Adrenal gland (tissue), 12 donors: ENCODE data around the gene CDH11. TPM values are rescaled to one million over a fixed set of nuclear protein-coding genes. Genes with fewer than 3 reads are reported as not detected.
A peak's percentile ranks its signal among the peaks of the same experiment; 100 is the strongest.

Experiments used
- DNase-seq, 7 donors: peaks; one replicate each; pipeline ENCODE4 v3.0.0-alpha.2; 2019 to 2020
- H3K27ac ChIP-seq, 5 donors: fragments of 200-600 bp; sonication (generic) in 4 of 5; 1 replicate in 3 of 5; 2 replicates in 2 of 5; pipeline versions ENCODE4 v1.5.1 to v1.8.0; 2016 to 2020; ENCODE audit warnings: mild to moderate bottlenecking in 1 of 5
- H3K27me3 ChIP-seq: fragments of 200-600 bp; 2 replicates; pipeline ENCODE4 v1.8.0; 2021
- H3K36me3 ChIP-seq, 2 donors: fragments of 200-600 bp; replicated peaks in 1 of 2; 1 replicate in 1 of 2; 2 replicates in 1 of 2; pipeline versions ENCODE4 v1.5.1 to v1.8.0; 2018 to 2022
- H3K4me1 ChIP-seq, 2 donors: fragments of 200-600 bp; replicated peaks in 1 of 2; 1 replicate in 1 of 2; 2 replicates in 1 of 2; pipeline versions ENCODE4 v1.5.1 to v1.8.0; 2018 to 2021
- H3K4me3 ChIP-seq, 4 donors: fragments of 200-600 bp; sonication (generic) in 3 of 4; one replicate each; pipeline ENCODE4 v1.5.1; 2016 to 2018
- H3K9me3 ChIP-seq, 3 donors: fragments of 200-600 bp; sonication (generic) in 1 of 3; replicated peaks in 1 of 3; 1 replicate in 2 of 3; 2 replicates in 1 of 3; pipeline versions ENCODE4 v1.5.1 to v1.8.0; 2016 to 2021
- POLR2A ChIP-seq, 2 donors: fragments of 450-650 bp; IDR thresholded peaks; one replicate each; pipeline ENCODE4 v1.6.1; 2017; ENCODE audit warnings: antibody characterized with exemption in 2 of 2, mild to moderate bottlenecking in 2 of 2, moderate library complexity in 1 of 2
- WGBS, 4 donors: extraction: QIAGEN DNeasy Blood & Tissue Kit in 2 of 4; methylation state at CpG; one replicate each; pipeline versions ENCODE4 v1.1.5 to v1.1.7; 2013 to 2017; 5-methylcytosine and 5-hydroxymethylcytosine counted together
- intact Hi-C, 2 donors: fragments of 100-400 bp; cut with DNase I; formaldehyde crosslinking; loops; one replicate each; pipeline versions ENCODE4 v1.14.1 to v1.15.0; 2022 to 2023
- polyA plus RNA-seq, 3 donors: library from polyadenylated mRNA; stranded (reverse); fragments of 200-250 nt in 2 of 3; fragments of 350-450 nt in 1 of 3; fragmentation: Illumina TruSeq in 1 of 3; extraction: RNeasy Lipid Tissue Mini Kit (QIAGEN cat#74804) in 1 of 3; gene quantifications; one replicate each; pipeline ENCODE4 v1.2.3, GENCODE V29; 2013 to 2014
- total RNA-seq, 9 donors: library from RNA; depleted of rRNA in 4 of 9; stranded (reverse); fragments of >200 nt in 4 of 9; fragments of 120-200 nt in 1 of 9; fragmentation: NEBNext Ultra II Directional in 1 of 9; extraction: Animal tissue kit (Norgen Biotek cat#: 25700) in 1 of 9; gene quantifications; one replicate each; pipeline versions ENCODE4 v1.1.0 to v1.2.4, GENCODE V29; 2013 to 2023
- TF ChIP-seq, protein P1 (sequence below), 6 experiments: fragments of 450-650 bp in 4 of 6; fragments of 200-600 bp in 2 of 6; sonication (generic) in 1 of 6; IDR thresholded peaks; 1 replicate in 5 of 6; 2 replicates in 1 of 6; pipeline versions ENCODE4 v1.5.1 to v1.8.0; 2016 to 2021; ENCODE audit warnings: antibody characterized with exemption in 6 of 6, mild to moderate bottlenecking in 2 of 6, moderate library complexity in 1 of 6
- donor health status: healthy with polysubstance abuse.
- donor health status: Bipolar disorder and iron deficiency.
- donor health status: DM: yes; HTN: yes; CAD: no.
- donor health status: DM: no; HTN: no; CAD: no.
- donor health status: DM: no; HTN: no; CAD: no.
- donor health status: DM: yes; HTN: yes; CAD: no.

Gene CDH11
- total and polyA plus RNA-seq, 12 donors: 3.0 to 102 (median 31.0) TPM

DNA sequence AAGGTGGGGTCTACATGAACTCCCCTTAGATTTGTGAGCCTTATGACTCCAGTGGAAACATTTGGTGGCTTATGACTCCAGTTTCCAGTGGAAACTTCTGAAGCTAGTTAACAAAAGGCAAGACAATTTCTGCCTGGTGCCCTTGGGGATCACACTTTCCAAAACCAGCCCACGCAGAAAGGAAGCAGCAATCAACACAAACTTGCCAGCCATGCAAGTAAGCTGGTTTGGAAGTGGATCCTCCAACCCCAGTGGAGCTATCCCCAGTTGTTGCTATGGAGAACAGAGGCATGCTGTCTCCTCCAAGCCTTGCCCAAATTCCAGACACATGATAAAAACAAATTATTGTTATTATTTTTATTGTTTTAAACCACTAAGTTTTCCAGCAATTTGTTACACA is 130.9 kb downstream of the CDH11 start:
- no peaks in the 10 kb centered on the region for H3K27me3 ChIP-seq
- H3K9me3 ChIP-seq: no peaks in the 10 kb centered on the region
- H3K36me3 ChIP-seq: peaks cover 0 to 6% of the 10 kb centered on the region in 2 donors
- WGBS, 4 donors: 89 to 100% (median 91%) methylated on average over 1 of the region's 1 CpG
- H3K4me3 ChIP-seq: no peak overlapping the region
- intact Hi-C loops: no loop called here
- H3K27ac ChIP-seq: no peak overlapping the region
- no peak for DNase-seq
- TF ChIP-seq, protein P1, sequence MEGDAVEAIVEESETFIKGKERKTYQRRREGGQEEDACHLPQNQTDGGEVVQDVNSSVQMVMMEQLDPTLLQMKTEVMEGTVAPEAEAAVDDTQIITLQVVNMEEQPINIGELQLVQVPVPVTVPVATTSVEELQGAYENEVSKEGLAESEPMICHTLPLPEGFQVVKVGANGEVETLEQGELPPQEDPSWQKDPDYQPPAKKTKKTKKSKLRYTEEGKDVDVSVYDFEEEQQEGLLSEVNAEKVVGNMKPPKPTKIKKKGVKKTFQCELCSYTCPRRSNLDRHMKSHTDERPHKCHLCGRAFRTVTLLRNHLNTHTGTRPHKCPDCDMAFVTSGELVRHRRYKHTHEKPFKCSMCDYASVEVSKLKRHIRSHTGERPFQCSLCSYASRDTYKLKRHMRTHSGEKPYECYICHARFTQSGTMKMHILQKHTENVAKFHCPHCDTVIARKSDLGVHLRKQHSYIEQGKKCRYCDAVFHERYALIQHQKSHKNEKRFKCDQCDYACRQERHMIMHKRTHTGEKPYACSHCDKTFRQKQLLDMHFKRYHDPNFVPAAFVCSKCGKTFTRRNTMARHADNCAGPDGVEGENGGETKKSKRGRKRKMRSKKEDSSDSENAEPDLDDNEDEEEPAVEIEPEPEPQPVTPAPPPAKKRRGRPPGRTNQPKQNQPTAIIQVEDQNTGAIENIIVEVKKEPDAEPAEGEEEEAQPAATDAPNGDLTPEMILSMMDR (IDR thresholded peaks at IDR 0.05): no peak
- TF ChIP-seq POLR2A (IDR thresholded peaks at IDR 0.05): no peak
- H3K4me1 ChIP-seq: no peaks in the 10 kb centered on the region

DNA sequence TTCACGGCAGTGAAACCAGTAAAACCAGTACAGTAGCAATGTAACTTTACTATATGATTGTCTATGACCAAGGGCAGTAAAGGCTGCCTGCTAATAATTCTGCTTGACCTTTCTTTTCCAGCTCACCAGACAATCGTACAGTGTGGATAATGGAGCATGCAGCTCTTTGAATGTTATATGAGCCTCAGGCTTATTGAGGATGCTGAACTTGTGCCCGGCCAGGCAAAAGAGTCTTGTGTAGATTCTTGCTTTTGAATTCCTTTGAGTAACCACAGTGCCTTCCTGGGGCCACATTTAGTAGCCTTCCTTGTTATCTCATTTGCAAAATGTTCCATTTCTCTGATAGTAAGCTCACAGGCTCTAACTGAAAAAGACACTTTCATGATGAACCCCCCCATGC is 131.8 kb downstream of the CDH11 start:
- Histone ChIP-seq H3K4me1 (no peaks in the 10 kb centered on the region), H3K27me3 (no peaks in the 10 kb centered on the region), H3K9me3 (no peaks in the 10 kb centered on the region), H3K27ac (no peak overlapping the region), H3K4me3 (no peak overlapping the region), H3K36me3 (peaks cover 0 to 6% of the 10 kb centered on the region in 2 donors)
- TF ChIP-seq, protein P1 (IDR thresholded peaks at IDR 0.05): no peak
- no peak for TF ChIP-seq POLR2A (IDR thresholded peaks at IDR 0.05)
- WGBS, 4 donors: 85 to 90% (median 87%) methylated on average over 3 of the region's 3 CpGs
- intact Hi-C loops: no loop called here
- DNase-seq: no peak

DNA sequence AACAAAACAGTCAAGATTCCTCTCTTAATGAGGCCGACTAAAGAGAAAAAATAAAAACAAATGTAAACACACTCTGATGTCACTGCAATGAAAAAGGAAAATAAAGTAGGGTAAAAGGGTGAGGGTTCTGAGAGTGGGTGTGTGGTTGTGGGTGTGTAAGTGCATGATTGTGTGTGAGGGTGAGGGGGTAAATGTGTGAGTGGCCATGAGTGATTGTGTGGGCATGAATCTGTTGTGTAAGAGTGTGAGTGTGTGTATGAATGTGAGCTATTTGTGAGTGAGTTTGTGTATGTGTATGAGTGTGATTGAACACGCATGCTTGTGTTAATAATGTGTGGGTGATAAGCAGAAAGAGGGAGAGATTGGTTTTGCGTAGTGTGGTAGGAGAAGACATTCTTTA is 132.8 kb downstream of the CDH11 start:
- Histone ChIP-seq H3K36me3 (peaks cover 0 to 6% of the 10 kb centered on the region in 2 donors), H3K4me1 (no peaks in the 10 kb centered on the region), H3K4me3 (no peak overlapping the region), H3K27ac (no peak overlapping the region), H3K9me3 (no peaks in the 10 kb centered on the region), H3K27me3 (no peaks in the 10 kb centered on the region)
- no peak for TF ChIP-seq POLR2A (IDR thresholded peaks at IDR 0.05)
- TF ChIP-seq, protein P1 (IDR thresholded peaks at IDR 0.05): no peak
- intact Hi-C loops: no loop called here
- no peak for DNase-seq
- WGBS, 4 donors: 85 to 93% (median 91%) methylated on average over 3 of the region's 3 CpGs

DNA sequence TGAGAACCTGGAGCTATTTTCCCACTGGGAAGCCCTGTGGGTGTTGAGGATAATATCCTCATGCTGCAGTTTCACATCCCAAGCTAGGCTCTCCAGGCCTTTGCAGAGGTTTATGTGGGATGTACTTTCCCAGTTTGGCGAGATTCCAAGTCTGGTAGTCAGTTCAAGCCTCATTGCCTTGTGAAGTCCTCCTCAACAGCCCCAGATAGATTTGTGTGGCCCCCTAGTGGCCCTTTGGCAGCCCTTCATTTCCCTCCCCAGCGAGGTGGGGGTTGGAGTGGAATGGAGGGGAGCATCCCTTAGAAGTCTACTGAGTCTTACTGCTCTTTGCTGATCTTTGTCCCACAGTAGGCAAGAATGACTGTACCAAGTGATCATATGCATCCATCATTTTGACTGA is 137.9 kb downstream of the CDH11 start:
- no peaks in the 10 kb centered on the region for H3K27me3 ChIP-seq
- WGBS, 4 donors: 31 to 86% (median 36%) methylated on average over 1 to 2 of the region's 2 CpGs
- intact Hi-C loops: no loop called here
- no peaks in the 10 kb centered on the region for H3K9me3 ChIP-seq
- peaks cover 0 to 6% of the 10 kb centered on the region in 2 donors for H3K36me3 ChIP-seq
- H3K4me1 ChIP-seq: no peaks in the 10 kb centered on the region
- TF ChIP-seq, protein P1 (IDR thresholded peaks at IDR 0.05): peak in 5 of 6 experiments; percentile 7 to 27 (median 23)
- no peak for TF ChIP-seq POLR2A (IDR thresholded peaks at IDR 0.05)
- DNase-seq: peak in 6 of 7 donors; percentile 10 to 51 (median 18)
- H3K4me3 ChIP-seq: no peak overlapping the region
- no peak overlapping the region for H3K27ac ChIP-seq
